Esophagus squamous epithelium (tissue), 4 donors: ENCODE measurements around the gene ARL5A.

Experiments used
- POLR2A ChIP-seq, 4 donors: fragments of 450-650 bp; IDR thresholded peaks; one replicate each; pipeline ENCODE4 v1.6.1; 2017; ENCODE audit warnings: antibody characterized with exemption in 4 of 4, mild to moderate bottlenecking in 4 of 4, moderate library complexity in 3 of 4
- TF ChIP-seq, protein P1 (sequence below), 6 experiments: fragments of 450-650 bp in 4 of 6; fragments of 200-600 bp in 2 of 6; sonication (generic) in 2 of 6; IDR thresholded peaks; one replicate each; pipeline ENCODE4 v1.5.1; 2016 to 2019; ENCODE audit warnings: antibody characterized with exemption in 6 of 6, mild to moderate bottlenecking in 4 of 6, moderate library complexity in 4 of 6

GRCh38 chr2:151771599-151772358, 56.4 kb downstream of the ARL5A start:
- TF ChIP-seq, protein P1, sequence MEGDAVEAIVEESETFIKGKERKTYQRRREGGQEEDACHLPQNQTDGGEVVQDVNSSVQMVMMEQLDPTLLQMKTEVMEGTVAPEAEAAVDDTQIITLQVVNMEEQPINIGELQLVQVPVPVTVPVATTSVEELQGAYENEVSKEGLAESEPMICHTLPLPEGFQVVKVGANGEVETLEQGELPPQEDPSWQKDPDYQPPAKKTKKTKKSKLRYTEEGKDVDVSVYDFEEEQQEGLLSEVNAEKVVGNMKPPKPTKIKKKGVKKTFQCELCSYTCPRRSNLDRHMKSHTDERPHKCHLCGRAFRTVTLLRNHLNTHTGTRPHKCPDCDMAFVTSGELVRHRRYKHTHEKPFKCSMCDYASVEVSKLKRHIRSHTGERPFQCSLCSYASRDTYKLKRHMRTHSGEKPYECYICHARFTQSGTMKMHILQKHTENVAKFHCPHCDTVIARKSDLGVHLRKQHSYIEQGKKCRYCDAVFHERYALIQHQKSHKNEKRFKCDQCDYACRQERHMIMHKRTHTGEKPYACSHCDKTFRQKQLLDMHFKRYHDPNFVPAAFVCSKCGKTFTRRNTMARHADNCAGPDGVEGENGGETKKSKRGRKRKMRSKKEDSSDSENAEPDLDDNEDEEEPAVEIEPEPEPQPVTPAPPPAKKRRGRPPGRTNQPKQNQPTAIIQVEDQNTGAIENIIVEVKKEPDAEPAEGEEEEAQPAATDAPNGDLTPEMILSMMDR (IDR thresholded peaks at IDR 0.05): no peak
- no peak for TF ChIP-seq POLR2A (IDR thresholded peaks at IDR 0.05)
